Astrocyte (in vitro differentiated cells and primary cell): ENCODE measurements around the gene ZBTB1. TPM values are rescaled to one million over a fixed set of nuclear protein-coding genes. Genes with fewer than 3 reads are reported as not detected.

Source experiments
- DNase-seq: peaks from one replicate; pipeline ENCODE4 v3.0.0-alpha.2; 2010; ENCODE audit warnings: low read depth
- FAIRE-seq: peaks from 2 replicates; lab custom pipeline; 2011; peaks lifted over from hg19 to GRCh38; lab: Jason Lieb, UNC
- H2AFZ ChIP-seq: 2 replicates; pipeline ENCODE4 v1.6.0; 2012; ENCODE audit warnings: low read depth, low read length, inconsistent platforms
- H3K27ac ChIP-seq: 2 replicates; pipeline ENCODE4 v1.5.1; 2011; ENCODE audit warnings: low read depth, low read length, inconsistent platforms
- H3K27me3 ChIP-seq: 2 replicates; pipeline ENCODE4 v1.6.0; 2011; ENCODE audit warnings: low read length, inconsistent platforms; ENCODE audit not compliant: insufficient read depth
- H3K36me3 ChIP-seq: 2 replicates; pipeline ENCODE4 v1.5.1; 2011; ENCODE audit warnings: low read length, inconsistent platforms; ENCODE audit not compliant: insufficient read depth
- H3K4me1 ChIP-seq: 2 replicates; pipeline ENCODE4 v1.5.1; 2011; ENCODE audit warnings: low read length, inconsistent platforms; ENCODE audit not compliant: insufficient read depth
- H3K4me2 ChIP-seq: 2 replicates; pipeline ENCODE4 v1.6.0; 2012; ENCODE audit warnings: low read length, inconsistent platforms
- H3K4me3 ChIP-seq: 2 replicates; pipeline ENCODE4 v1.5.1; 2011; ENCODE audit warnings: low read depth, mild to moderate bottlenecking, low read length, inconsistent platforms; ENCODE audit not compliant: insufficient read depth
- H3K79me2 ChIP-seq: 2 replicates; pipeline ENCODE4 v1.6.0; 2012; ENCODE audit warnings: mild to moderate bottlenecking, low read length, inconsistent platforms; ENCODE audit not compliant: insufficient read depth
- H3K9ac ChIP-seq: 2 replicates; pipeline ENCODE4 v1.6.0; 2012; ENCODE audit warnings: mild to moderate bottlenecking, low read length, inconsistent platforms
- H3K9me3 ChIP-seq: 2 replicates; pipeline ENCODE4 v1.5.1; 2012; ENCODE audit warnings: low read depth, mild to moderate bottlenecking, low read length, inconsistent platforms; ENCODE audit not compliant: insufficient read depth
- H4K20me1 ChIP-seq: 2 replicates; pipeline ENCODE4 v1.6.0; 2012; ENCODE audit warnings: low read length, inconsistent platforms; ENCODE audit not compliant: insufficient read depth
- H3K27ac Mint-ChIP-seq: one replicate; pipeline ENCODE4 v1.8.0; 2021; ENCODE audit warnings: mild to moderate bottlenecking, mixed read lengths; ENCODE audit not compliant: unreplicated experiment
- H3K27me3 Mint-ChIP-seq: one replicate; pipeline ENCODE4 v1.8.0; 2021; ENCODE audit warnings: low read depth, mixed read lengths; ENCODE audit not compliant: unreplicated experiment
- H3K36me3 Mint-ChIP-seq: one replicate; pipeline ENCODE4 v1.8.0; 2021; ENCODE audit warnings: low read depth, mixed read lengths; ENCODE audit not compliant: unreplicated experiment
- H3K4me1 Mint-ChIP-seq: one replicate; pipeline ENCODE4 v1.8.0; 2021; ENCODE audit warnings: low read depth, mixed read lengths; ENCODE audit not compliant: unreplicated experiment
- H3K4me3 Mint-ChIP-seq: one replicate; pipeline ENCODE4 v1.8.0; 2021; ENCODE audit warnings: mild to moderate bottlenecking, moderate library complexity, mixed read lengths; ENCODE audit not compliant: unreplicated experiment
- H3K9me3 Mint-ChIP-seq: one replicate; pipeline ENCODE4 v1.8.0; 2021; ENCODE audit warnings: mild to moderate bottlenecking, mixed read lengths; ENCODE audit not compliant: unreplicated experiment
- EZH2 ChIP-seq: IDR thresholded peaks from 2 replicates; pipeline ENCODE4 v1.6.1; 2012; ENCODE audit warnings: mild to moderate bottlenecking, low read length, inconsistent platforms; ENCODE audit not compliant: insufficient read depth
- total RNA-seq: library from RNA; stranded (reverse); gene quantifications from 2 replicates; pipeline ENCODE4 v1.2.1, GENCODE V29; 2021
- TF ChIP-seq, protein P1 (sequence below): IDR thresholded peaks from 2 replicates; pipeline ENCODE4 v1.5.1; 2011; ENCODE audit warnings: low read depth, mild to moderate bottlenecking, inconsistent platforms, low read length, moderate library complexity; ENCODE audit not compliant: insufficient read depth

Gene ZBTB1
- total RNA-seq, 1 donor from 2014 or later, result 43.0 TPM

DNA sequence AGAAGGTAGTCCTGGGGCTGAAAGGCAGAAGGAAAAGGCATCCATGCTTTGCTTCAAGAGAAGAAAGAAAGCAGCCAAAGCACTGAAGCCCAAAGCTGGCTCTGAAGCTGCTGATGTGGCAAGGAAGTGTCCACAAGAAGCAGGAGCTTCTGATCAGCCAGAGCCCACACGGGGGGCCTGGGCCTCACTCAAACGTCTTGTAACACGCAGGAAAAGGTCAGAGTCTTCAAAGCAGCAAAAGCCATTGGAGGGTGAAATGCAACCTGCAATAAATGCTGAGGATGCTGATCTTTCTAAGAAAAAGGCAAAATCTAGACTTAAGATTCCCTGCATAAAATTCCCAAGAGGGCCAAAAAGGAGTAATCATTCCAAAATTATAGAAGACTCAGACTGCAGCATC lies 36.1 kb upstream of the ZBTB1 start:
- H4K20me1 ChIP-seq, result no peaks in the 10 kb centered on the region
- H3K27ac ChIP-seq, result no peak overlapping the region
- no peak overlapping the region for H3K4me2 ChIP-seq
- H3K79me2 ChIP-seq, result no peaks in the 10 kb centered on the region
- no peak for FAIRE-seq
- no peak for TF ChIP-seq EZH2
- TF ChIP-seq, protein P1, sequence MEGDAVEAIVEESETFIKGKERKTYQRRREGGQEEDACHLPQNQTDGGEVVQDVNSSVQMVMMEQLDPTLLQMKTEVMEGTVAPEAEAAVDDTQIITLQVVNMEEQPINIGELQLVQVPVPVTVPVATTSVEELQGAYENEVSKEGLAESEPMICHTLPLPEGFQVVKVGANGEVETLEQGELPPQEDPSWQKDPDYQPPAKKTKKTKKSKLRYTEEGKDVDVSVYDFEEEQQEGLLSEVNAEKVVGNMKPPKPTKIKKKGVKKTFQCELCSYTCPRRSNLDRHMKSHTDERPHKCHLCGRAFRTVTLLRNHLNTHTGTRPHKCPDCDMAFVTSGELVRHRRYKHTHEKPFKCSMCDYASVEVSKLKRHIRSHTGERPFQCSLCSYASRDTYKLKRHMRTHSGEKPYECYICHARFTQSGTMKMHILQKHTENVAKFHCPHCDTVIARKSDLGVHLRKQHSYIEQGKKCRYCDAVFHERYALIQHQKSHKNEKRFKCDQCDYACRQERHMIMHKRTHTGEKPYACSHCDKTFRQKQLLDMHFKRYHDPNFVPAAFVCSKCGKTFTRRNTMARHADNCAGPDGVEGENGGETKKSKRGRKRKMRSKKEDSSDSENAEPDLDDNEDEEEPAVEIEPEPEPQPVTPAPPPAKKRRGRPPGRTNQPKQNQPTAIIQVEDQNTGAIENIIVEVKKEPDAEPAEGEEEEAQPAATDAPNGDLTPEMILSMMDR, result no peak
- no peak overlapping the region for H3K4me3 ChIP-seq
- H3K9me3 ChIP-seq, result no peaks in the 10 kb centered on the region
- no peak for DNase-seq
- H3K36me3 Mint-ChIP-seq, result no peaks in the 10 kb centered on the region
- H3K4me3 Mint-ChIP-seq, result no peak overlapping the region
- no peak overlapping the region for H3K27ac Mint-ChIP-seq
- H3K27me3 Mint-ChIP-seq, result no peaks in the 10 kb centered on the region
- H2AFZ ChIP-seq, result no peak overlapping the region
- H3K27me3 ChIP-seq, result no peaks in the 10 kb centered on the region
- H3K4me1 Mint-ChIP-seq, result peaks cover 9% of the 10 kb centered on the region
- no peaks in the 10 kb centered on the region for H3K4me1 ChIP-seq
- no peak overlapping the region for H3K9ac ChIP-seq
- no peaks in the 10 kb centered on the region for H3K36me3 ChIP-seq
- no peaks in the 10 kb centered on the region for H3K9me3 Mint-ChIP-seq

DNA sequence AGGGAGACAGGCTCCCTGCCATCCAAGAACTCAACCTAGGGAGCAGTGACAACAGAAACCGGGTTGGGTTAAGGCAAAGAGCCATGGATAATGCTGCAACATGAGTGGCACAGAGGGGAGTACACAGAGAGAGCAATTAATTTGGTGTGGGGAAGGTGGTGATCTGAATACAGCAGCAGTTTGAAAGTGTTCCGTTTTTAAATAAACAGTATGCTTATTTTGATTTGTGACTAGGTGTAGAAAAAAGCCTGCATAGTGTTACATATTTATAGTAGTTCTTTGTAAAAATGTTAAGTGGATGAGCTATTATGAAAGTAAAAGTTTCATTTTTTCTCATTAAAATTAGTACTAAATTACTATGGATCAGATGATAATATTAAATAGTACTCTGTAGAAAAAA lies 30.5 kb upstream of the ZBTB1 start:
- Histone ChIP-seq H3K36me3 (no peaks in the 10 kb centered on the region), H3K27me3 (no peaks in the 10 kb centered on the region)
- H3K27ac Mint-ChIP-seq, result no peak overlapping the region

DNA sequence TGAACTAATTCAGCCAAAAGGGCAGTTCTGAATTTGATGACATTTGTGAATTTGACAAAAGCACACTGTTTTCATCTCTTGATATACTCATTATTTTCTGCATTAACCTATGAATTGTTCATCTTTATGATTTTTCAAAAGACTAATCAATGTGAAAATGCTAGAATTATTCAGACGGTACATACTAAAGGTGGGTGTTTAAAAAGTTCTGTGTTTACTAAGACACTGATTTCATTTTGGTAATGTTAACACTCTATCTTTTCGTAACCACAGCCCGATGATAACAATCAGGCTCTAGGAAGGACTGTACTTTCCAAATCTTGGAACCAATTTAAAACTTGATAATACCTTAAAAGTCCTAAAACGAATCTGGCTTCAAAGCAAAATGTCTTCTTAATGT lies 29.9 kb upstream of the ZBTB1 start:
- H3K4me3 ChIP-seq, result no peak overlapping the region
- Mint-ChIP-seq H3K4me1 (no peaks in the 10 kb centered on the region), H3K4me3 (no peak overlapping the region), H3K9me3 (no peaks in the 10 kb centered on the region), H3K27me3 (no peaks in the 10 kb centered on the region), H3K36me3 (peaks cover 1% of the 10 kb centered on the region), H3K27ac (no peak overlapping the region)
- H3K9me3 ChIP-seq, result no peaks in the 10 kb centered on the region
- H3K27ac ChIP-seq, result no peak overlapping the region
- H3K36me3 ChIP-seq, result no peaks in the 10 kb centered on the region
- H4K20me1 ChIP-seq, result no peaks in the 10 kb centered on the region
- no peak overlapping the region for H3K9ac ChIP-seq
- H3K4me2 ChIP-seq, result no peak overlapping the region
- no peak overlapping the region for H2AFZ ChIP-seq
- DNase-seq (no peak), FAIRE-seq (no peak)
- H3K79me2 ChIP-seq, result no peaks in the 10 kb centered on the region
- no peak for TF ChIP-seq EZH2
- TF ChIP-seq, protein P1, result no peak
- H3K4me1 ChIP-seq, result no peaks in the 10 kb centered on the region
- H3K27me3 ChIP-seq, result no peaks in the 10 kb centered on the region

More for the DNA sequence above, 30.5 kb upstream of the ZBTB1 start:
- Mint-ChIP-seq H3K27me3 (no peaks in the 10 kb centered on the region), H3K4me1 (no peaks in the 10 kb centered on the region), H3K4me3 (no peak overlapping the region), H3K9me3 (no peaks in the 10 kb centered on the region), H3K36me3 (no peaks in the 10 kb centered on the region)
- Histone ChIP-seq H4K20me1 (no peaks in the 10 kb centered on the region), H3K4me1 (no peaks in the 10 kb centered on the region), H3K27ac (no peak overlapping the region), H3K9ac (no peak overlapping the region), H3K9me3 (no peaks in the 10 kb centered on the region), H3K4me3 (no peak overlapping the region), H3K79me2 (no peaks in the 10 kb centered on the region), H3K4me2 (no peak overlapping the region), H2AFZ (no peak overlapping the region)
- TF ChIP-seq EZH2, result no peak
- TF ChIP-seq, protein P1, result no peak
- FAIRE-seq, result no peak
- DNase-seq, result no peak
